ENCODE data around the gene GNG7.
A peak's percentile ranks its signal among the peaks of the same experiment; 100 is the strongest.

GRCh38 chr19:2663920-2664571 lies 38.4 kb downstream of the GNG7 start:
- TF ChIP-seq CTCF (IDR thresholded peaks at IDR 0.05; ENCODE audit: low read depth, low read length, poor library complexity, severe bottlenecking) (peak; percentile 78), EZH2phosphoT487 (IDR thresholded peaks at IDR 0.05; ENCODE audit: borderline replicate concordance, low read length) (no peak)

Measured in DOHH2 (cell line).